ENCODE data around the gene CAMSAP3. TPM values are rescaled to one million over a fixed set of nuclear protein-coding genes. Genes with fewer than 3 reads are reported as not detected.
"Not testable (repeated sequence)": the region's sequence is repeated elsewhere in the genome, so short reads cannot be mapped to it uniquely, and the experiment has no call there.

Gene CAMSAP3
- total RNA-seq, 2 donors from 2014 or later, result 40.4 to 90.9 TPM

- H3K9me3 ChIP-seq, result no peaks in the 10 kb centered on the region
- H3K4me1 ChIP-seq (replicated peaks), result no peaks in the 10 kb centered on the region
- H3K27ac ChIP-seq, result no peak overlapping the region
- H3K4me3 ChIP-seq, result no peak overlapping the region
- WGBS, result 40% methylated on average over 5 of the region's 5 CpGs
- TF ChIP-seq CTCF (IDR thresholded peaks at IDR 0.05), result no peak
- DNase-seq (ENCODE audit: low spot score), result no peak
- no peaks in the 10 kb centered on the region for H3K27me3 ChIP-seq (replicated peaks; ENCODE audit: insufficient read depth)
- no peaks in the 10 kb centered on the region for H3K36me3 ChIP-seq
- intact Hi-C loops (cut with DNase I), result no loop called here
Measured at GRCh38 chr19:7570761-7571160, 24.9 kb upstream of the CAMSAP3 start.

GRCh38 chr19:7575434-7576040 lies 20.1 kb upstream of the CAMSAP3 start:
- Histone ChIP-seq H3K36me3 (no peaks in the 10 kb centered on the region), H3K4me1 (replicated peaks) (no peaks in the 10 kb centered on the region), H3K27ac (no peak overlapping the region), H3K4me3 (no peak overlapping the region), H3K27me3 (replicated peaks; ENCODE audit: insufficient read depth) (no peaks in the 10 kb centered on the region), H3K9me3 (no peaks in the 10 kb centered on the region)
- intact Hi-C loops (cut with DNase I), result no loop called here
- TF ChIP-seq POLR2AphosphoS5 (IDR thresholded peaks at IDR 0.05) (no peak), POLR2A (IDR thresholded peaks at IDR 0.05) (no peak), CTCF (IDR thresholded peaks at IDR 0.05) (no peak)
- DNase-seq (ENCODE audit: low spot score), result no peak
- 78% methylated on average over 9 of the region's 9 CpGs for WGBS

- 87% methylated on average over 1 of the region's 1 CpG for WGBS
- DNase-seq (ENCODE audit: low spot score); H3K4me3 ChIP-seq; H3K4me1 ChIP-seq (replicated peaks); intact Hi-C loops (cut with DNase I); H3K9me3 ChIP-seq; H3K27ac ChIP-seq; H3K36me3 ChIP-seq; H3K27me3 ChIP-seq (replicated peaks; ENCODE audit: insufficient read depth): not testable (repeated sequence)
Measured at GRCh38 chr19:7577422-7577821, 18.2 kb upstream of the CAMSAP3 start.

- Histone ChIP-seq H3K27ac (no peak overlapping the region), H3K9me3 (no peaks in the 10 kb centered on the region), H3K4me3 (no peak overlapping the region), H3K27me3 (replicated peaks; ENCODE audit: insufficient read depth) (no peaks in the 10 kb centered on the region), H3K4me1 (replicated peaks) (no peaks in the 10 kb centered on the region), H3K36me3 (no peaks in the 10 kb centered on the region)
- 60% methylated on average over 6 of the region's 6 CpGs for WGBS
- TF ChIP-seq POLR2AphosphoS5 (IDR thresholded peaks at IDR 0.05), result no peak
- TF ChIP-seq POLR2A (IDR thresholded peaks at IDR 0.05), result no peak
- TF ChIP-seq CTCF (IDR thresholded peaks at IDR 0.05), result no peak
- DNase-seq (ENCODE audit: low spot score), result no peak
- intact Hi-C loops (cut with DNase I), result no loop called here
Measured at GRCh38 chr19:7578127-7578526, 17.5 kb upstream of the CAMSAP3 start.

GRCh38 chr19:7579182-7579581 lies 16.5 kb upstream of the CAMSAP3 start:
- no peak for DNase-seq (ENCODE audit: low spot score)
- Histone ChIP-seq H3K4me3 (no peak overlapping the region), H3K36me3 (no peaks in the 10 kb centered on the region), H3K27me3 (replicated peaks; ENCODE audit: insufficient read depth) (no peaks in the 10 kb centered on the region), H3K9me3 (no peaks in the 10 kb centered on the region), H3K4me1 (replicated peaks) (no peaks in the 10 kb centered on the region), H3K27ac (no peak overlapping the region)
- intact Hi-C loops (cut with DNase I), result no loop called here
- 51% methylated on average over 6 of the region's 6 CpGs for WGBS
- TF ChIP-seq POLR2A (IDR thresholded peaks at IDR 0.05) (no peak), CTCF (IDR thresholded peaks at IDR 0.05) (no peak), POLR2AphosphoS5 (IDR thresholded peaks at IDR 0.05) (no peak)

Measured in prostate gland (tissue), 2 donors.